ENCODE results near the gene ARL15.

DNA sequence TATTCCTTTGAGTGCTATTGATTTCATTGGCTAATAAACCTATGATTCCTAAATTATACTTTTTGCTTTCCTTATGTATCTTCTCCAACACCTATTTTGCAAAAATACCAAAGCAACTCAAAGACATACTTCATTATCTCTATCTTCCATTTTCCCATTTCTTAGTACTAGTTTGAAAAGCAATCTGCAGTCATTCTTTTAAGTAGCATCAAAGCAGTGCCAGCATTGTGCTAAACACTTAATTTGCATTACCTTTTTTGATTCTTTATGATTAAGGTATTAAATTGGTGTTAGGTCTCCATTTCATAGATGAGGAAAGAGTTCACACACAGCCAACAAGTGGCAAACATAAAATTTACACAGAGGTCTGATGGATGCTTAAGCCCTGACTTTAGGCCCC is 330.3 kb downstream of the ARL15 start:
- no peak for TF ChIP-seq EP300 (IDR thresholded peaks at IDR 0.05)
- no peak for TF ChIP-seq CTCF (IDR thresholded peaks at IDR 0.05)
- TF ChIP-seq POLR2A (IDR thresholded peaks at IDR 0.05), result no peak
